ENCODE data around the gene NRXN3. TPM values are rescaled to one million over a fixed set of nuclear protein-coding genes. Genes with fewer than 3 reads are reported as not detected.

The NRXN3 gene
- total and polyA plus RNA-seq, 2 experiments from 2014 or later = 5.7 to 7.1 TPM

DNA sequence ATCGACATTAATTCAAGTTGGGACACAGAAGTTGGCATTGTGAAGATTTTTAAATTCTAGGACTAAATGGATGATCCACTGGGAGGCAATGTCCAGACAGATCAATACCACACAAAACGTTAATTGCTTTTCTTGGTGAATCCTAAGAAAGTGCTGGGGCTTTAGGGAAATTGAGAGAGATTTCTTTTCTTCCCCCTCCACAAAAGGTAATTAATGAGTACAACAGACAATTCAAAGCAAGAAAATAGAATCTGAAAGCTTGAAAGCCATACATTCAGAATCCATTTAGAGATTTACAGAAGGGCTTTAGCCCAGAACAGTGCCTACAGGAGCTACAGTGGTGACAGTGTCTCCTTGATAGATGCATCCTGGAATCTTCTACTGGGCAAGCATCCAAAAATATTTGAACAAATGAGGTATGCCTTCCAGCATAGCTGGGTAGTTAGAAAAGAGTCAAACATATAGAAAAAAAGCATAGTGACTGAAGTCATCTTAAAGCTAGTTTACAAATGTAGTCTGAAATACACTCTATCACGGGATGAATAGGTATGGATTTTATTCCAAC is 1323.0 kb downstream of the NRXN3 start:
- Histone ChIP-seq H3K9me2 (replicated peaks; ENCODE audit: insufficient read depth) (no peaks in the 10 kb centered on the region), H2AFZ (no peak overlapping the region), H3K27me3 (no peaks in the 10 kb centered on the region), H3K9me3 (ENCODE audit: low read depth) (no peaks in the 10 kb centered on the region), H3K4me1 (ENCODE audit: insufficient read depth) (no peaks in the 10 kb centered on the region), H3K36me3 (replicated peaks; ENCODE audit: insufficient read depth, low read depth) (no peaks in the 10 kb centered on the region), H3K27ac (no peak overlapping the region), H3K4me2 (no peak overlapping the region), H4K20me1 (ENCODE audit: insufficient read depth, poor library complexity, severe bottlenecking) (no peaks in the 10 kb centered on the region), H3K79me2 (no peaks in the 10 kb centered on the region), H3K4me3 (no peak overlapping the region)
- TF ChIP-seq EZH2phosphoT487 (IDR thresholded peaks at IDR 0.05; ENCODE audit: low read depth, severe bottlenecking, unreplicated experiment) (no peak), EZH2 (IDR thresholded peaks at IDR 0.05; ENCODE audit: borderline replicate concordance) (no peak)
- TF ChIP-seq, protein P1, sequence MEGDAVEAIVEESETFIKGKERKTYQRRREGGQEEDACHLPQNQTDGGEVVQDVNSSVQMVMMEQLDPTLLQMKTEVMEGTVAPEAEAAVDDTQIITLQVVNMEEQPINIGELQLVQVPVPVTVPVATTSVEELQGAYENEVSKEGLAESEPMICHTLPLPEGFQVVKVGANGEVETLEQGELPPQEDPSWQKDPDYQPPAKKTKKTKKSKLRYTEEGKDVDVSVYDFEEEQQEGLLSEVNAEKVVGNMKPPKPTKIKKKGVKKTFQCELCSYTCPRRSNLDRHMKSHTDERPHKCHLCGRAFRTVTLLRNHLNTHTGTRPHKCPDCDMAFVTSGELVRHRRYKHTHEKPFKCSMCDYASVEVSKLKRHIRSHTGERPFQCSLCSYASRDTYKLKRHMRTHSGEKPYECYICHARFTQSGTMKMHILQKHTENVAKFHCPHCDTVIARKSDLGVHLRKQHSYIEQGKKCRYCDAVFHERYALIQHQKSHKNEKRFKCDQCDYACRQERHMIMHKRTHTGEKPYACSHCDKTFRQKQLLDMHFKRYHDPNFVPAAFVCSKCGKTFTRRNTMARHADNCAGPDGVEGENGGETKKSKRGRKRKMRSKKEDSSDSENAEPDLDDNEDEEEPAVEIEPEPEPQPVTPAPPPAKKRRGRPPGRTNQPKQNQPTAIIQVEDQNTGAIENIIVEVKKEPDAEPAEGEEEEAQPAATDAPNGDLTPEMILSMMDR (IDR thresholded peaks at IDR 0.05; ENCODE audit: poor library complexity) = no peak
- no peak for DNase-seq (ENCODE audit: low spot score)
- WGBS (ENCODE audit: low lambda C conversion rate, missing lambda C conversion rate) = 83% methylated on average over 3 of the region's 3 CpGs

DNA sequence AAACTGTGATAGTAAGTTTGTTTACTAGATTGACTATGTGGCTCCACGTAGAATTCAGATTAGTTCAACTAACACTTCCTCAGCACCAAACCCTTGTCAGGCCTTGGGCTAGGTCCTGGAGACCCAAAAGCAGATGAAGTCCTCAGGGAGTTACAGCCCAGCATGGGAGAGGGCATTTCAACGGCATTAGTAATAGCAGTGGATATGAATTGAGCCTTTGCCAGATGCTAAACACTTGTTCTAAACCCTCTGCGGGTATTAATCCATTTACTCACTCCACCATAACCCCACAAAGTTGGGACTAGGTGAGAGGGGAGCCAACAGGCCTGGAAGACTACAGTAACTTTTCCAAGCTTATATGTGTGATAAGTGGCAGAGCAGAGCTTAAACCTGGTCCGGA is 1326.5 kb downstream of the NRXN3 start:
- Histone ChIP-seq H3K27ac (no peak overlapping the region), H3K4me2 (no peak overlapping the region), H3K9me3 (ENCODE audit: low read depth) (no peaks in the 10 kb centered on the region), H3K4me3 (no peak overlapping the region), H2AFZ (no peak overlapping the region), H3K4me1 (ENCODE audit: insufficient read depth) (no peaks in the 10 kb centered on the region), H4K20me1 (ENCODE audit: insufficient read depth, poor library complexity, severe bottlenecking) (no peaks in the 10 kb centered on the region), H3K27me3 (no peaks in the 10 kb centered on the region), H3K36me3 (replicated peaks; ENCODE audit: insufficient read depth, low read depth) (no peaks in the 10 kb centered on the region), H3K9me2 (replicated peaks; ENCODE audit: insufficient read depth) (no peaks in the 10 kb centered on the region), H3K79me2 (no peaks in the 10 kb centered on the region)
- DNase-seq (ENCODE audit: low spot score) = no peak
- 89% methylated on average over 4 of the region's 4 CpGs for WGBS (ENCODE audit: low lambda C conversion rate, missing lambda C conversion rate)
- TF ChIP-seq EZH2phosphoT487 (IDR thresholded peaks at IDR 0.05; ENCODE audit: low read depth, severe bottlenecking, unreplicated experiment) (no peak), EZH2 (IDR thresholded peaks at IDR 0.05; ENCODE audit: borderline replicate concordance) (no peak)
- TF ChIP-seq, protein P1 (IDR thresholded peaks at IDR 0.05; ENCODE audit: poor library complexity) = no peak

DNA sequence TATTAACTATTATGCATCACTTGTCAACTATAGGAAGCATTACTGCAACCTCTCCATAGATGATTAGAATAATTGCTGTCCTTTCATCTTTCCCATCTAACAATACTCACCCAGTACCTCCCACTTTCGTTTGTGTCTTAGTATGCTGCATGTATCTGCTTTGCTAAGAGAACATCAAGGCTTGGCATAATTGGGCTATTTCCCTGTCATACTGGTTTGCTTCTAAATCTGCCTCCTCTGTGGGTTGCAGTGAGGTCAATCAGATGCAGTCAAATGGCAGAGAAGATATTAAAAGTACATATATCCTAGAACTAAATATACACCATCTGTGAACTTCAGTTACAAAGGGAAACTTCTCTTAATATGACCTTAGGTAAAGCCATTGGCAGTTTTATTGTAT is 1330.3 kb downstream of the NRXN3 start:
- TF ChIP-seq, protein P1 (IDR thresholded peaks at IDR 0.05; ENCODE audit: poor library complexity) = no peak
- TF ChIP-seq EZH2phosphoT487 (IDR thresholded peaks at IDR 0.05; ENCODE audit: low read depth, severe bottlenecking, unreplicated experiment) (no peak), EZH2 (IDR thresholded peaks at IDR 0.05; ENCODE audit: borderline replicate concordance) (no peak)
- no peaks in the 10 kb centered on the region for H4K20me1 ChIP-seq (ENCODE audit: insufficient read depth, poor library complexity, severe bottlenecking)
- no peaks in the 10 kb centered on the region for H3K9me3 ChIP-seq (ENCODE audit: low read depth)
- H3K27me3 ChIP-seq = no peaks in the 10 kb centered on the region
- no peaks in the 10 kb centered on the region for H3K36me3 ChIP-seq (replicated peaks; ENCODE audit: insufficient read depth, low read depth)
- no peak overlapping the region for H3K27ac ChIP-seq
- H3K4me3 ChIP-seq = no peak overlapping the region
- WGBS (ENCODE audit: low lambda C conversion rate, missing lambda C conversion rate) = 65% methylated on average over 1 of the region's 1 CpG
- no peak overlapping the region for H3K4me2 ChIP-seq
- no peaks in the 10 kb centered on the region for H3K9me2 ChIP-seq (replicated peaks; ENCODE audit: insufficient read depth)
- H2AFZ ChIP-seq = no peak overlapping the region
- no peaks in the 10 kb centered on the region for H3K4me1 ChIP-seq (ENCODE audit: insufficient read depth)
- no peaks in the 10 kb centered on the region for H3K79me2 ChIP-seq
- no peak for DNase-seq (ENCODE audit: low spot score)
